Measurements from ENCODE around the gene CGB5.
"Not testable (repeated sequence)": the region's sequence is repeated elsewhere in the genome, so short reads cannot be mapped to it uniquely, and the experiment has no call there.

CGB5 gene

GRCh38 chr19:49071860-49072547 is 28.4 kb downstream of the CGB5 start:
- Histone ChIP-seq H3K4me1 (ENCODE audit: control insufficient read depth, insufficient read depth, low read length) (peaks cover 3% of the 10 kb centered on the region), H3K36me3 (ENCODE audit: control insufficient read depth in 2 of 2, insufficient read depth in 2 of 2, low read length in 2 of 2) (no peaks in the 10 kb centered on the region), H3K27ac (ENCODE audit: low read length) (no peak overlapping the region), H3K27me3 (ENCODE audit: control insufficient read depth in 1 of 2, insufficient read depth in 2 of 2, low read length in 2 of 2) (peaks cover 37 to 50% of the 10 kb centered on the region in 2 donors), H3K9me3 (ENCODE audit: control insufficient read depth in 2 of 2, low read length in 2 of 2) (no peaks in the 10 kb centered on the region), H3K4me3 (ENCODE audit: low read length in 2 of 2) (no peak overlapping the region), H3K9ac (ENCODE audit: low read length in 2 of 2) (no peak overlapping the region)

- Histone ChIP-seq H3K27me3 (ENCODE audit: control insufficient read depth in 1 of 2, insufficient read depth in 2 of 2, low read length in 2 of 2) (peaks cover 30 to 44% of the 10 kb centered on the region in 2 donors), H3K27ac (ENCODE audit: low read length) (no peak overlapping the region), H3K9ac (ENCODE audit: low read length in 2 of 2) (no peak overlapping the region), H3K36me3 (ENCODE audit: control insufficient read depth in 2 of 2, insufficient read depth in 2 of 2, low read length in 2 of 2) (no peaks in the 10 kb centered on the region), H3K4me1 (ENCODE audit: control insufficient read depth, insufficient read depth, low read length) (peaks cover 3% of the 10 kb centered on the region), H3K9me3 (ENCODE audit: control insufficient read depth in 2 of 2, low read length in 2 of 2) (no peaks in the 10 kb centered on the region), H3K4me3 (ENCODE audit: low read length in 2 of 2) (no peak overlapping the region)
Measured at GRCh38 chr19:49073514-49074378, 30.1 kb downstream of the CGB5 start.

- not testable (repeated sequence) for H3K9me3 ChIP-seq (ENCODE audit: control insufficient read depth in 2 of 2, low read length in 2 of 2); H3K9ac ChIP-seq (ENCODE audit: low read length in 2 of 2); H3K4me3 ChIP-seq (ENCODE audit: low read length in 2 of 2); H3K4me1 ChIP-seq (ENCODE audit: control insufficient read depth, insufficient read depth, low read length); H3K36me3 ChIP-seq (ENCODE audit: control insufficient read depth in 2 of 2, insufficient read depth in 2 of 2, low read length in 2 of 2); H3K27ac ChIP-seq (ENCODE audit: low read length)
- peaks cover 23 to 36% of the 10 kb centered on the region in 2 donors for H3K27me3 ChIP-seq (ENCODE audit: control insufficient read depth in 1 of 2, insufficient read depth in 2 of 2, low read length in 2 of 2)
Measured at GRCh38 chr19:49074869-49075268, 31.2 kb downstream of the CGB5 start.

- Histone ChIP-seq H3K36me3 (ENCODE audit: control insufficient read depth in 2 of 2, insufficient read depth in 2 of 2, low read length in 2 of 2) (no peaks in the 10 kb centered on the region), H3K27ac (ENCODE audit: low read length) (no peak overlapping the region), H3K4me3 (ENCODE audit: low read length in 2 of 2) (no peak overlapping the region), H3K4me1 (ENCODE audit: control insufficient read depth, insufficient read depth, low read length) (peaks cover 5% of the 10 kb centered on the region), H3K27me3 (ENCODE audit: control insufficient read depth in 1 of 2, insufficient read depth in 2 of 2, low read length in 2 of 2) (no peaks in the 10 kb centered on the region), H3K9ac (ENCODE audit: low read length in 2 of 2) (no peak overlapping the region), H3K9me3 (ENCODE audit: control insufficient read depth in 2 of 2, low read length in 2 of 2) (no peaks in the 10 kb centered on the region)
Measured at GRCh38 chr19:49080392-49080791, 36.7 kb downstream of the CGB5 start.

- Histone ChIP-seq H3K27ac (ENCODE audit: low read length) (no peak overlapping the region), H3K27me3 (ENCODE audit: control insufficient read depth in 1 of 2, insufficient read depth in 2 of 2, low read length in 2 of 2) (no peaks in the 10 kb centered on the region), H3K9ac (ENCODE audit: low read length in 2 of 2) (no peak overlapping the region), H3K9me3 (ENCODE audit: control insufficient read depth in 2 of 2, low read length in 2 of 2) (no peaks in the 10 kb centered on the region), H3K36me3 (ENCODE audit: control insufficient read depth in 2 of 2, insufficient read depth in 2 of 2, low read length in 2 of 2) (no peaks in the 10 kb centered on the region), H3K4me1 (ENCODE audit: control insufficient read depth, insufficient read depth, low read length) (peaks cover 9% of the 10 kb centered on the region), H3K4me3 (ENCODE audit: low read length in 2 of 2) (no peak overlapping the region)
Measured at GRCh38 chr19:49081273-49081672, 37.6 kb downstream of the CGB5 start.

GRCh38 chr19:49084206-49085019 is 40.8 kb downstream of the CGB5 start:
- H3K9me3 ChIP-seq (ENCODE audit: control insufficient read depth in 2 of 2, low read length in 2 of 2): no peaks in the 10 kb centered on the region
- H3K4me1 ChIP-seq (ENCODE audit: control insufficient read depth, insufficient read depth, low read length): peaks cover 24% of the 10 kb centered on the region
- peak overlapping the region; percentile 88 to 96 for H3K9ac ChIP-seq (ENCODE audit: low read length in 2 of 2)
- peak overlapping the region; percentile 84 to 92 for H3K4me3 ChIP-seq (ENCODE audit: low read length in 2 of 2)
- peak overlapping the region; percentile 76 for H3K27ac ChIP-seq (ENCODE audit: low read length)
- peaks cover 8 to 11% of the 10 kb centered on the region in 2 donors for H3K36me3 ChIP-seq (ENCODE audit: control insufficient read depth in 2 of 2, insufficient read depth in 2 of 2, low read length in 2 of 2)
- no peaks in the 10 kb centered on the region for H3K27me3 ChIP-seq (ENCODE audit: control insufficient read depth in 1 of 2, insufficient read depth in 2 of 2, low read length in 2 of 2)

GRCh38 chr19:49085020-49085867 is 41.6 kb downstream of the CGB5 start, which contains the start of gene SNRNP70:
Gene SNRNP70, plus strand, starts transcription at chr19:49085451. Its CDS starts 964 bp downstream, at chr19:49086415.
- Histone ChIP-seq H3K9ac (ENCODE audit: low read length in 2 of 2) (peak within 1 kb of the TSS; percentile 95 to 96), H3K4me3 (ENCODE audit: low read length in 2 of 2) (peak within 1 kb of the TSS; percentile 92 to 99), H3K27me3 (ENCODE audit: control insufficient read depth in 1 of 2, insufficient read depth in 2 of 2, low read length in 2 of 2) (no peaks in the 10 kb centered on the region), H3K27ac (ENCODE audit: low read length) (peak within 1 kb of the TSS; percentile 76), H3K9me3 (ENCODE audit: control insufficient read depth in 2 of 2, low read length in 2 of 2) (no peaks in the 10 kb centered on the region), H3K36me3 (ENCODE audit: control insufficient read depth in 2 of 2, insufficient read depth in 2 of 2, low read length in 2 of 2) (peaks cover 10 to 13% of the 10 kb centered on the region in 2 donors), H3K4me1 (ENCODE audit: control insufficient read depth, insufficient read depth, low read length) (peaks cover 24% of the 10 kb centered on the region)

- peak overlapping the region; percentile 95 to 96 for H3K9ac ChIP-seq (ENCODE audit: low read length in 2 of 2)
- H3K27ac ChIP-seq (ENCODE audit: low read length): peak overlapping the region; percentile 76
- H3K36me3 ChIP-seq (ENCODE audit: control insufficient read depth in 2 of 2, insufficient read depth in 2 of 2, low read length in 2 of 2): peaks cover 16 to 19% of the 10 kb centered on the region in 2 donors
- H3K4me3 ChIP-seq (ENCODE audit: low read length in 2 of 2): peak overlapping the region; percentile 92 to 99
- no peaks in the 10 kb centered on the region for H3K9me3 ChIP-seq (ENCODE audit: control insufficient read depth in 2 of 2, low read length in 2 of 2)
- peaks cover 24% of the 10 kb centered on the region for H3K4me1 ChIP-seq (ENCODE audit: control insufficient read depth, insufficient read depth, low read length)
- H3K27me3 ChIP-seq (ENCODE audit: control insufficient read depth in 1 of 2, insufficient read depth in 2 of 2, low read length in 2 of 2): no peaks in the 10 kb centered on the region
Measured at GRCh38 chr19:49085868-49086232, 42.2 kb downstream of the CGB5 start.

- H3K9ac ChIP-seq (ENCODE audit: low read length in 2 of 2): peak overlapping the region; percentile 95 to 96
- no peak overlapping the region for H3K27ac ChIP-seq (ENCODE audit: low read length)
- H3K4me3 ChIP-seq (ENCODE audit: low read length in 2 of 2): peak overlapping the region; percentile 92 to 99
- no peaks in the 10 kb centered on the region for H3K9me3 ChIP-seq (ENCODE audit: control insufficient read depth in 2 of 2, low read length in 2 of 2)
- H3K36me3 ChIP-seq (ENCODE audit: control insufficient read depth in 2 of 2, insufficient read depth in 2 of 2, low read length in 2 of 2): peaks cover 18 to 21% of the 10 kb centered on the region in 2 donors
- H3K4me1 ChIP-seq (ENCODE audit: control insufficient read depth, insufficient read depth, low read length): peaks cover 24% of the 10 kb centered on the region
- no peaks in the 10 kb centered on the region for H3K27me3 ChIP-seq (ENCODE audit: control insufficient read depth in 1 of 2, insufficient read depth in 2 of 2, low read length in 2 of 2)
Measured at GRCh38 chr19:49086296-49086695, 42.6 kb downstream of the CGB5 start.

Data from stomach smooth muscle (tissue), 2 donors.